CD4-positive, alpha-beta T cell treated with Interleukin-4 for 1 hour (primary cell): ENCODE data around the gene UGP2.
"Not testable (repeated sequence)": the region's sequence is repeated elsewhere in the genome, so short reads cannot be mapped to it uniquely, and the experiment has no call there.

Experiments used
- DNase-seq, 2 donors: peaks; one replicate each; pipeline ENCODE4 v3.0.0-alpha.2; 2020 to 2022

UGP2 gene

GRCh38 chr2:63841254-63842022 lies at the start of gene UGP2:
UGP2 (plus strand) TSS chr2:63841896; CDS start chr2:63842186, 290 bp downstream.
- DNase-seq, result peak; percentile 86 to 87

DNA sequence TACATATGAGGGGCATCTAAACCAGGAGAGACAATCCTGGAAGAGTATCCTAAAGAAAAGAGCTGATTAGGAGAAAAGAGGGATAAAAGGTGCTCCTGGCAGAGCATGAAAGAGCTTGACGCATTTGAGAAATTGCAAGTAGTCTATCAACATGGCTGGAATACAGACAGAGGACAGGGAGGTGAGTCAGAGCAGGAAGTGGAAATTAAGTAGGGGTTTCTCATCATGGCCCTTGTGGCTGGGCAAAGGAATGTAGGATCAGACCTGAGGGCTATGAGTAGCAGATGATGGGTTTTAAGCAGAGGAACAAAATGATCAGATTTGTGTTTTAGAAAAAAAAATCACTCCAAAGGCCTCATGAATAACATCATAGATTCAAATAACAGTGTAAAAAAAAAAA lies 49.2 kb upstream of the UGP2 start:
- DNase-seq, result no peak

DNA sequence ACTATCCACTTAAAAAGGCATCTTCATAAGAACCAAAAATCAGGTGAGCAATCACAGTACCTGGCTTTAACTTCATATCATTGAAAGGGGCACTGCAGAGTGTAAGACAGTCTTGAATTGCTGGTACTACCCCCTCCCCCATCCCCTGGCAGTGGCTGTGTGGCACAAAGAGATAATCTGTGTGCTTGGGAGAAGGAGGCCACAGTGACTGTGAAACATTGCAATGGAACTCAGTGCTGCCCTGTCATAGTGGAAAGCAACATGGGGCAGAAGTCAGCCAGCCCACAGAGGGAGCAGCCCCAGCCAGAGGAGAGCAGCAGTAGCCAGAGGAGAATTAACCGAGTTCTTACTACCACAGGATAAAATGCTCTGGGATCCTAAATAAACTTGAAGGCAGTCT lies 45.3 kb upstream of the UGP2 start:
- DNase-seq, result no peak

DNA sequence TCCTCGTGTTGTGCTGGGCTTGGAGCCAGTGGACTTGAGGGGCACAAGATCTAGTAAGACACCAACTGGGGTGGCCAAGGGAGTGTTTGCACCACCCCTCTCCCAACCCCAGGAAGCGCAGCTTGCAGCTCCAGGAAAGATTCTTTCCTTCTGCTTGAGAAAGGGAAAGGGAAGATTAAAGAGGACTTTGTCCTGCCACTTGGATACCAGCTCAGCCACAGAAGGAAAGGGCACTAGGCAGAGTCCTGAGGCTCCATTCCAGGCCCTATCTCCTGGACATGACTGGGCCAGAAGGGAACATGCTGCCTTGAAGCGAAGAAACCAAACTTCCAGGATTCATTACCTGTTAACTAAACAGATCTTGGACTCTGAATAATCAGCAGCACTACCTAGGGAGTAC lies 44.9 kb upstream of the UGP2 start:
- no peak for DNase-seq

- DNase-seq, result no peak
These were observed 40.2 kb upstream of the UGP2 start for GRCh38 chr2:63801455-63801854.

DNA sequence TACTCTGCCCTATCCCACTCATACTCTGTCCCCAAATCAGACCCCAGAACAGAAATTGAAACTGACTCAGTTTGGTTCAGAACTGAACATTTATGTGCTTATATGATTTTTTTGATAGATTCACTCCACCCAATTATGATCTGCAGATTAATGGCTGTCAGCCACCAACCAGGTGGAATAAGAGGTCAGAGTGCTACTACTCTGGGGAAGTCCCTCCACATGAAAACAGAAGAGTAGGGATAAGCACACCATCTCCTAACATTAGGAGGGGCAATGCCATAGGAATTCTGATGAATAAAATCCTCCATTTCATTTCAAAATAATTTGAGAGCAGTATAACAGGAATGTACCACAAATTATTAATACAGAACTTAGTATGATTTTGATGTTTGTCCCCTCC lies 36.3 kb upstream of the UGP2 start:
- no peak for DNase-seq

DNA sequence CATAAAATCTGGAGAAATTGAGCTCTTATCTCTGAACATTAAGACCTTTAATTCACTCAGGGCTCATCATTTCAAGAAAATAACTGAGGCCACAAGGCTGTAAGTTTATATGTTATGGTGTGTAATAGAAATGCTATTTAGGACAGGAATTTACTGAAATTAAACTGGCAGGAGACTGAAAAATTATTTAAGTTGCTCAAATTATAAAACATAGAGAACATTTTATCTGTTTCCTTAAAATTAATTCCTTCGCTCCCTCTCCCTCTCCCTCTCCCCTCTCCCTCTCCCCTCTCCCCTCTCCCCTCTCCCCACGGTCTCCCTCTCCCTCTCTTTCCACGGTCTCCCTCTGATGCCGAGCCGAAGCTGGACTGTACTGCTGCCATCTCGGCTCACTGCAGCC lies 33.7 kb upstream of the UGP2 start:
- not testable (repeated sequence) for DNase-seq

DNA sequence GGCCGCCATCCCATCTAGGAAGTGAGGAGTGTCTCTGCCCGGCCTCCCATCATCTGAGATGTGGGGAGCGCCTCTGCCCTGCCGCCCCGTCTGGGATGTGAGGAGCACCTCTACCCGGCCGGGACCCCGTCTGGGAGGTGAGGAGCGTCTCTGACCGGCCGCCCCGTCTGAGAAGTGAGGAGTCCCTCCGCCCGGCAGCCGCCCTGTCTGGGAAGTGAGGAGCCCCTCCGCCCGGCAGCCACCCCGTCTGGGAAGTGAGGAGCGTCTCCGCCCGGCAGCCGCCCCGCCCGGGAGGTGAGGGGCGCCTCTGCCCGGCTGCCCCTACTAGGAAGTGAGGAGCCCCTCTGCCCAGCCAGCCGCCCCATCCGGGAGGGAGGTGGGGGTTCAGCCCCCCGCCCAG lies 32.8 kb upstream of the UGP2 start:
- DNase-seq, result not testable (repeated sequence)

DNA sequence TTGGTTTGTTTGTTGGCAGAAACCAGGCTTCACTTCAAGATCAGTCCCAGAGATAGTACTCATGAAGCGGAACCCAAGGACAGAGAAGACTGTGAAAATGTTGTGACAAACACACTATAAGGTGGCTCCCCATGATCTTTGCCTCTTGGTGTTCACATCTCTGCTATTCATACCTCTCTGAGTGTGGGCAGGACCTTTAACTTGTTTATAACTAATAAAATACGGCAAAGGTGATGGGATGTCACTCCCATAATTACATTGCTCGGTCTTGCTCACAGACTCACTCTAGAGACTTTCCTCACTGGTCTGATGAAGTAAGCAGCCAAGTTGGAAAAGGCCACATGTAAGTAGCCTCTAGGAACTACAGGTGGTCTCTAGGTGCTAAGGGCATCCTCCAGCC lies 30.6 kb upstream of the UGP2 start:
- no peak for DNase-seq

DNA sequence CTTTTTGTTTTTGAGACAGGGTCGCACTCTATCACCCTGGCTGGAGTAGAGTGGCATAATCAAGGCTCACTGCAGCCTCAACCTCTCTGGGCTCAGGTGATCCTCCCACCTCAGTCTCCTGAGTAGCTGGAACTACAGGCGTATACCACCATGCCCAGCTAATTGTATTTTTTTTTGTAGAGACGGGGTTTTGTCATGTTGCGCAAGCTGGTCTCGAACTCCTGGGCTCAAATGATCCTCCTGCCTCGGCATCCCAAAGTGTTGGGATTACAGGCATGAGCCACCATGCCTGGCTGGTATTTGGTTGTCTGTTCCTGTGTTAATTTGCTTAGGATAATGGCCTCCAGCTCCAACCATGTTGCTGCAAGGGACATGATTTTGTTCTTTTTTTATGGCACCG lies 29.8 kb upstream of the UGP2 start:
- DNase-seq, result not testable (repeated sequence)

- DNase-seq, result no peak
These were observed 27.6 kb upstream of the UGP2 start for GRCh38 chr2:63814114-63814513.

DNA sequence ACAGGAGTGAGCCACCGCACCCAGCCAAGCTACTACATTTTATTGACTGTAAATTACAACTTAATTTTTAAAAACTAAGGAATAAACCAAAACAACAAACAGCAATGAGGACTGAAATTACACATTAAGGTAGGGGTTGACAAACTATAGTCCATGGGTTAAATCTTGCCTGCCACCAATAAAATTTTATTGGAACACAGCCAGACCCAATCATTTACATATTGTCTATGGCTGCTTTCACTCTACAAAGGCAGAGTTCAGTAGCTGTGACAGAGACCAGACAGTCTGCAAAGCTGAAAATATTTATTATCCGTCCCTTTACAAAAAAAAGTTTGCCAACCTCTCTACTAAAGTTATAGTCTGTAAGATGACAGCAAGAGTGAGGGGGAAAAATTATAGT lies 24.3 kb upstream of the UGP2 start:
- no peak for DNase-seq

- no peak for DNase-seq
These were observed 23.4 kb upstream of the UGP2 start for GRCh38 chr2:63818271-63818670.

DNA sequence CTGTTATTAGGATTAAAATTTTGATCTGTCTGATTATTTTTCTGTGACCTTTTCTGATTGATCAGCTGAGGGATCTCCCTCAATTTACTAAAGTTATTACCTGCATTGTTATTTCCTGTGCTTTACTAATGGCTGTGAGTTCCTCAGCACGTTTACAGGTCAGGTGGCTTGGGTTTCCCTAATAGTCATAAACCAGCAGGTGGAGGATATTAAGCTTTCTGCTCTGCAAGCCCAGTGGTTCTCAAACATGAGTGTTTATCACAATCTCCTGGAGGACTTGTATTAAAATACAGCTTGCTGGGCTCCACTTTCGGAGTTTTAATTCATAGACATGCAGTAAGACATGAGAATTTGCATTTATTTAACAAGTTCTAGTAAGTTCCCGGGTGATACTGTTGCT lies 22.4 kb upstream of the UGP2 start:
- no peak for DNase-seq

DNA sequence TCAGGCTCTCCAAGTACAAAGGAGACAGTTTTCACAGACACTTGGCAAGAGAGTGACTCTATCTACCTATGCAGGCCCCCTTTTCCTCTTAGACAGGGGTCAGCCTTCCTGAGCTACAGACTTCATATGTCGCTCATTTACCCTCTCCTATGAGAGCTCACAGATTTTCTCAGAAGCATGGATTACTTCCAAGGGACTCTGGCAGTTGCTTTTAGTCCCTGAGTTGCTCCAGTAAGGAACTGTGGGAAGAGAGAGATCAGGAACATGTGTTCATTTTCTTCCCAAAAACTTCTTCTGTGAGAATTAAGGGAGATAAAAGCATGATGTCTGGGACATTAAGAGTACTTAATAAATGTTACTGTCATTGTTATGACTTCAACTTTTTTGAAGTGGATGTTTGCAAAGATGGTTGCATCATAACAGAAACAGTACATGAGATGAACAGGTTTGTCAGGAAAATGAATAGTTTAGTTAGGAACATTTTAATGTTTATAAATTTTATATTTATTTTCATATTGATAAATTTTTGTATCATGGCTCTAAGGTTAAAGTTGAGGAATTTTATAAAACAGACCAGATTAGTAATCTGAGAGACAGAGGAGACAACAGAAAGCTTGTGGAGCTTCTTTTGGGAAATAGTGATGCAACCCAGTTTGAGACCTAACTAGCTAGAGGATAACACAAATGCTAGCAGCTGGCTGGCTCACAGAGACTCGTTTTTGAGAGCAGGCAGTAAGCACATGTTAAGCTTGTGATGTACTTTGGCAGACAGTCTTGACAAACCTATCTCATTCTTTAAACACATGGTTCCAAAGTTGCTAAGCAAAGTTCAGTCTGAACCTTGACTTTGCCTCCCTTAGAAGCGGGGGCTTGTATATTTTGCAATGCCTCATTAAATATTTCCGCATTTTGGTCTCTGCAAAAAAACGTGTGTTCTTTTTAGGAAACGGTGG lies 21.7 kb upstream of the UGP2 start:
- no peak for DNase-seq

- no peak for DNase-seq
These were observed 20.7 kb upstream of the UGP2 start for GRCh38 chr2:63820969-63821368.

- no peak for DNase-seq
These were observed 20.3 kb upstream of the UGP2 start for GRCh38 chr2:63821396-63821795.

GRCh38 chr2:63822478-63822877 lies 19.2 kb upstream of the UGP2 start:
- DNase-seq, result no peak

- DNase-seq, result no peak
These were observed 13.9 kb upstream of the UGP2 start for GRCh38 chr2:63827749-63828148.

DNA sequence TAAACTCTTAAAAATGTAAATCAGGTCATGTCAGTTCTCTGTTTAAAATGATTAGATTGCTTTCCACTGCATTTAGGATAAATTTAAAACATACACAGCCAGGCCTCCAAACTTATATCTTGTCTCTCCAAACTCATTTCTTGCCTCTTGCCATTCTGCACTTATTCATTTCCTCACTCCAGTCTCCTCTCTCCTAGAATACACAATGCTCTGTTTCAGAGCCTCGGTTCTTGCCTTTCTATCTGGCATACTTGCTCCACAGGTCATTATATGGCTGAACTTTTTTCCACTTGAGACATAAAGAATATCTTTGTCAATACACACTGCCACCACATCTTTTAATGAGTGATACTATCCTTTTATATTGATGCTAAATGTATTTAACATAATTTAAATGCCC lies 10.5 kb upstream of the UGP2 start:
- DNase-seq, result no peak

- no peak for DNase-seq
These were observed 7.3 kb upstream of the UGP2 start for GRCh38 chr2:63834401-63834800.

GRCh38 chr2:63837036-63837594 lies 4.6 kb upstream of the UGP2 start:
- no peak for DNase-seq

- DNase-seq, result no peak
These were observed 1.5 kb upstream of the UGP2 start for GRCh38 chr2:63840081-63840784.
